COR-L47 (cell line): ENCODE results near the gene LCN10.
"Not testable (repeated sequence)": the region's sequence is repeated elsewhere in the genome, so short reads cannot be mapped to it uniquely, and the experiment has no call there.

Experiments used
- DNase-seq: peaks from one replicate; lab custom pipeline; 2025; lab: John Stamatoyannopoulos, UW

LCN10 gene

GRCh38 chr9:136719195-136719880 is 23.4 kb downstream of the LCN10 start:
- DNase-seq: no peak

- DNase-seq: no peak
Observed at GRCh38 chr9:136718345-136719194, 24.2 kb downstream of the LCN10 start.

DNA sequence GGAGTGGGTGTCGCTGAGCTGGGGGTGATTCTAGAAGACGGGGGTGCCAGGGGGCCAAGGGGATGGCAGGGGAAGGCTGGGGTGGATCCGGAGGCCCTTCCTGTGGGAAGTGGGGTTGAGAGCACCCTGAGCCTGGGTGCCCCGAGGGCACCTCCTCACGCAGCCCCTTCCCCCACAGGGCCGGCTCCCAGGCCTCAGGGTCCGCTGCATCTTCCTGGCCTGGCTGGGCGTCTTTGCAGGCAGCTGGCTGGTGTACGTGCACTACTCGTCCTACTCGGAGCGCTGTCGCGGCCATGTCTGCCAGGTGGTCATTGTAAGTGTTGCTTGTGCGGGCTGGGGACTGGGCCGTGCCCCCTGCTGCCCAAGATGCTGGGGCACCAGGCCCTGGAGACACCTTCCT is 25.3 kb downstream of the LCN10 start:
- DNase-seq: no peak

GRCh38 chr9:136714893-136715274 is 27.9 kb downstream of the LCN10 start:
- no peak for DNase-seq

- DNase-seq: no peak
Observed at GRCh38 chr9:136714096-136714892, 28.4 kb downstream of the LCN10 start.

GRCh38 chr9:136713550-136713949 is 29.2 kb downstream of the LCN10 start:
- peak; percentile 66 for DNase-seq

DNA sequence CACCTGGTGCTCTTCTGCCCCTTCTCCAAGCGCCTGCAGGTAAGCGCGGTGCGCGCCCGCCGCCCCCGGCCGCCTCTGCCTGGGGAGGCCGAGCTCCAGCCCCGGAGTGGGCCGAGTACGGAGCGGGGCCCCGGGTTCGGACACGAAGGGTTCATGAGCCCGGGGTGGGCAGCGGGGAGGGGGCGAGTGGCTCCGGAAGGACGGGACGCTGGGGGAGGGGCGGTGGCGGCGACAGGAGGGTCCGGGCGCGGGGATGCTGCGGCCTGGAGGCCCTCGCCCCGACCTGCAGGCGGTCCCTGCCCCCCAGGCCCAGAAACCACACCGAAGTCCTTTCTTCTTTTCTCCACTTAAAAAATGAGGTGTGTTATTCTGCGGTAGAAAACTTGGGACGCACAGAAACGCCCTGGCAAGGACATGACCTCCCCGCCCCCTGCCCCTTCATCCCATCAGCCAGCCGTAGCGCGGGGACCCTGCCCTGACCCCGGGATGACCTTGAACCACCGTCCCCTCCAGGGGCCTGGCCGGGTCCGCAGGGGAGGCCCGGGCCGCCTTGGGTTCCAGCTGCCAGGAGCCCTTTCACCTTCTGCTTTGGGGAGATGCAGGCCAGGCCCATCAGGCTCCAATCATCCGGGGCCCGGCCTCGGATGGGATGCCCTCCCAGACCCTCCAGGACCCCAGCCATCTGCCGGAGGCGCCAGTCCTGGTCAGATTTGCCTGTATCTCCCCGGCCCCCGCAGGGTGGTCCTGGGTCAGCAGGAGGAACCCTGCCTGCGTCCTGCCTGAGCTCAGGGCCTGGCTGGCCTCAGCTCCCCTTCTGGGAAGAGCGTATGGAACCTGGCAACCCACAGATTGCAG is 29.8 kb downstream of the LCN10 start:
- DNase-seq: no peak

GRCh38 chr9:136711751-136712689 is 30.7 kb downstream of the LCN10 start, which contains the start of gene DIPK1B:
TSS of gene DIPK1B (plus strand) at chr9:136712572. CDS start at chr9:136712666, 94 bp downstream.
- DNase-seq: peak; percentile 82

- not testable (repeated sequence) for DNase-seq
Observed at GRCh38 chr9:136711219-136711648, 31.5 kb downstream of the LCN10 start.

DNA sequence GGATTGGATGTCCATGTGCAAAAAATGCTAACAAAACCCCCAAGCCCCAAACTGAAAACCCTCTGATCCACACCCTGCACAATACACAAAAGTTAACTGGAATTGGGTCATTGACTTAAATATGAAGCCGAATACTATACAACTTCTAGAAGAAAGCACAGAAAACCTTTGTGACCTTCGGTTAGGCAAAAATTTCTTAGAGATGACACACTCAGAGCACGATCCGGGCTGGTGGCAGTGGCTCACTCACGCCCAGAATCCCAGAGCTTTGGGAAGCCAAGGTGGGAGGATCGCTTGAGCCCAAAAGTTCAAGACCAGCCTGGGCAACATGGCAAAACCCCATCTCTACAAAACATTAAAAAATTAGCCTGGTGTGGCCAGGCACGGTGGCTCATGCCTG is 32.2 kb downstream of the LCN10 start:
- DNase-seq: no peak

- no peak for DNase-seq
Observed at GRCh38 chr9:136709454-136710109, 33.2 kb downstream of the LCN10 start.

- no peak for DNase-seq
Observed at GRCh38 chr9:136707849-136708517, 34.8 kb downstream of the LCN10 start.

- DNase-seq: no peak
Observed at GRCh38 chr9:136707011-136707410, 35.7 kb downstream of the LCN10 start.

DNA sequence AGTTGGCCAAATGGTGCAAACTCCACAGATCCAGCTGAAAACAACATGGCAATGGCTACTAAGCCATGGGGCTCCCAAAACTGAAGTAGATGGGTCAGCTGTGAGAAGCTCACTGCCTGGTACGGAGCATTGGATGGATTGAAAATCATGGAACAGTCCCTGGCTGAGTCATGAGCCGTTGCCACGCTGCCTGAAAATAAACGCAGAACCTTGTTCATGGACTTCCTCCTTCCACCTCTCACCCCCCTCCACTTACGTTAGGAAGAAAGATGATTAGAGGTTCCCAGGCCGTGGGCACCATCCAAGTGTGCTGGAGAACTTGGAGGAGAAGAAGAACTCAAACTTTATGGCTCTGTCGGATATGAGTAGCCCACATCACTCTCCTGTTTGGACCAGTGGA is 37.2 kb downstream of the LCN10 start:
- DNase-seq: no peak

- not testable (repeated sequence) for DNase-seq
Observed at GRCh38 chr9:136704741-136705140, 38.0 kb downstream of the LCN10 start.

GRCh38 chr9:136703276-136703860 is 39.4 kb downstream of the LCN10 start:
- DNase-seq: no peak

GRCh38 chr9:136701668-136702053 is 41.1 kb downstream of the LCN10 start:
- DNase-seq: no peak

- DNase-seq: no peak
Observed at GRCh38 chr9:136700959-136701667, 41.6 kb downstream of the LCN10 start.
